Psoas muscle (tissue), 8 donors: ENCODE results near the gene PRKCD. TPM values are rescaled to one million over a fixed set of nuclear protein-coding genes. Genes with fewer than 3 reads are reported as not detected.

Experiments used
- ATAC-seq, 4 donors: fragments of 200-7000 bp; cut with Tn5 transposase; one replicate each; pipeline ENCODE4 v1.9.1; 2020; ENCODE audit warnings: moderate library complexity in 3 of 4, mild to moderate bottlenecking in 2 of 4
- DNase-seq, 2 donors: peaks; one replicate each; pipeline ENCODE4 v3.0.0-alpha.2; 2020
- H3K27ac ChIP-seq: fragments of 200-600 bp; one replicate; pipeline ENCODE4 v1.8.0; 2022
- H3K27me3 ChIP-seq, 3 donors: fragments of 200-600 bp in 1 of 3; one replicate each; pipeline versions ENCODE4 v1.6.1 to v1.8.0; 2013 to 2022; ENCODE audit warnings: low read length in 2 of 3, mild to moderate bottlenecking in 2 of 3, moderate library complexity in 1 of 3; ENCODE audit not compliant: insufficient read depth in 3 of 3
- H3K36me3 ChIP-seq, 2 donors: fragments of 200-600 bp in 1 of 2; one replicate each; pipeline versions ENCODE4 v1.6.1 to v1.8.0; 2013 to 2022; ENCODE audit warnings: low read depth in 1 of 2, mild to moderate bottlenecking in 1 of 2, moderate library complexity in 1 of 2; ENCODE audit not compliant: insufficient read depth in 1 of 2
- H3K4me1 ChIP-seq: fragments of 200-600 bp; one replicate; pipeline ENCODE4 v1.8.0; 2022
- H3K4me3 ChIP-seq: fragments of 200-600 bp; one replicate; pipeline ENCODE4 v1.8.0; 2022; ENCODE audit warnings: mild to moderate bottlenecking
- H3K9me3 ChIP-seq: fragments of 200-600 bp; one replicate; pipeline ENCODE4 v1.8.0; 2022
- CTCF ChIP-seq: fragments of 200-600 bp; IDR thresholded peaks from one replicate; pipeline ENCODE4 v1.8.0; 2022; ENCODE audit warnings: antibody characterized with exemption
- WGBS, 3 donors: extraction: QIAGEN DNeasy Blood & Tissue Kit; methylation state at CpG; one replicate each; pipeline versions ENCODE4 v1.1.6 to v1.1.7; 2013; 5-methylcytosine and 5-hydroxymethylcytosine counted together
- intact Hi-C, 2 donors: fragments of 100-400 bp; cut with DNase I; formaldehyde crosslinking; loops; one replicate each; pipeline versions ENCODE4 v1.11.0 to v1.14.2; 2022
- polyA plus RNA-seq, 3 donors: library from polyadenylated mRNA; stranded (reverse); fragments of 200-250 nt; gene quantifications; one replicate each; pipeline ENCODE4 v1.2.3, GENCODE V29; 2013
- total RNA-seq, 4 donors: library from RNA; stranded (reverse); fragmentation: NEBNext Ultra II Directional in 2 of 4; extraction: Animal tissue kit (Norgen Biotek cat#: 25700) in 2 of 4; gene quantifications; one replicate each; pipeline versions ENCODE4 v1.2.1 to v1.2.4, GENCODE V29; 2021 to 2023
- donor health status: healthy with polysubstance abuse.
- donor health status: DM: no; HTN: no; CAD: no; lungs with moderate emphysema.
- donor health status: Bipolar disorder and iron deficiency.
- donor health status: healthy.
- donor health status: DM: yes; HTN: yes; CAD: no.
- donor health status: DM: no; HTN: no; CAD: no.
- donor health status: DM: no; HTN: no; CAD: no.
- donor health status: DM: yes; HTN: yes; CAD: no.

Gene PRKCD
- total and polyA plus RNA-seq, 7 donors: 3.2 to 8.4 (median 4.4) TPM

- Histone ChIP-seq H3K36me3 (peaks cover 3 to 72% of the 10 kb centered on the region in 2 donors), H3K4me1 (peaks cover 28% of the 10 kb centered on the region), H3K4me3 (no peak overlapping the region), H3K27ac (peak overlapping the region; percentile 79), H3K9me3 (no peaks in the 10 kb centered on the region), H3K27me3 (no peaks in the 10 kb centered on the region)
- ATAC-seq (no peak), DNase-seq (no peak)
- intact Hi-C loops: loop anchor here (1.0 kb wide), 2 partner anchors 81 to 82 kb away; no protein-coding TSS in a partner anchor
- TF ChIP-seq CTCF: no peak
- 88 to 93% (median 91%) methylated on average over 5 of the region's 5 CpGs for WGBS, 3 donors
These were observed 46.5 kb upstream of the PRKCD start for GRCh38 chr3:53114412-53115074.

GRCh38 chr3:53116956-53117355, 44.1 kb upstream of the PRKCD start:
- DNase-seq (no peak), ATAC-seq (no peak)
- WGBS, 3 donors: 96 to 97% (median 97%) methylated on average over 1 of the region's 1 CpG
- Histone ChIP-seq H3K27ac (no peak overlapping the region), H3K27me3 (no peaks in the 10 kb centered on the region), H3K4me3 (no peak overlapping the region), H3K4me1 (peaks cover 20% of the 10 kb centered on the region), H3K9me3 (no peaks in the 10 kb centered on the region), H3K36me3 (peaks cover 4 to 73% of the 10 kb centered on the region in 2 donors)
- TF ChIP-seq CTCF: no peak
- intact Hi-C loops: no loop called here

- Histone ChIP-seq H3K27ac (no peak overlapping the region), H3K27me3 (no peaks in the 10 kb centered on the region), H3K36me3 (peaks cover 7 to 97% of the 10 kb centered on the region in 2 donors), H3K4me1 (no peaks in the 10 kb centered on the region), H3K4me3 (no peak overlapping the region), H3K9me3 (no peaks in the 10 kb centered on the region)
- intact Hi-C loops: no loop called here
- no peak for TF ChIP-seq CTCF
- WGBS, 3 donors: 81 to 84% (median 84%) methylated on average over 5 of the region's 5 CpGs
- ATAC-seq: no peak
- DNase-seq: no peak
These were observed 40.7 kb upstream of the PRKCD start for GRCh38 chr3:53120336-53120735.

GRCh38 chr3:53122255-53122932, 38.6 kb upstream of the PRKCD start:
- no peak for ATAC-seq
- TF ChIP-seq CTCF: no peak
- Histone ChIP-seq H3K36me3 (peaks cover 7 to 97% of the 10 kb centered on the region in 2 donors), H3K27ac (no peak overlapping the region), H3K27me3 (no peaks in the 10 kb centered on the region), H3K4me1 (no peaks in the 10 kb centered on the region), H3K4me3 (no peak overlapping the region), H3K9me3 (no peaks in the 10 kb centered on the region)
- intact Hi-C loops: no loop called here
- WGBS, 3 donors: 86 to 91% (median 87%) methylated on average over 4 of the region's 4 CpGs
- no peak for DNase-seq
